ENCODE data around the gene PTOV1. TPM values are rescaled to one million over a fixed set of nuclear protein-coding genes. Genes with fewer than 3 reads are reported as not detected.

Gene PTOV1
- total RNA-seq, 1 experiment from 2014 or later: 114 TPM

DNA sequence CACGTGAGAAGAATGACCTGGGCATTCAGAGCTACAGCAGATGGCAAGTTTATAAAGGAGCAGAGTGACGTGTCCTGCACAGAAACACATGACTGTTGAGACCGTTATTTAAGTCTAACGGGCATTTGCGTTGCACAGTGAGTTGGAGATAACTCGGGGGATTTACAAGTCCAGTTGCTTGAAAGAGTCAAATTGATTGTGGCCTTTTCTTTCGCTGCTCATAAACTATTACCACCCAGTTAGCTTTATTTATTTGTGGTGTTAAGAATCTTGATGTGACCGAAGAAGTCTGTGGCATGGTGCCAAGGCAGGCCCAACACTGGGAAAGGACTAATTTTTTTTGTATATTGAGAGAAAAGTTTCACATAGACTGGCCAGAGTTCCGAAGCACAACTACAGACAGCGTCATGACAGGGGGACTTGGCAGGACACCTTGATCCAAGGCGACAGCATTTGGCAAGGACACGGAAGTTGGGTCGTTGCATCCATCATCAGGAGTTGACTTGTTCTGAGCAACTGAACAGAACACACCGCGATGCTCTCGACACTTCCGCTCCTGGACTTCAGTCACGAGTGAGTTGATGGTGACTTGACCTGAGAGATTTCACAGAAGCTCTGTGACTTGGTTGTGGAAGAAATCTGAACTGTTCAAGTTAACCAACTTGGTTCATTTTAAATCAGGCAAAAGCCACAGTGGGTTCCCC is 11.9 kb upstream of the PTOV1 start:
- ChIA-PET POLR2A (no interaction called here), CTCF (interaction anchor here (0.6 kb wide), 1 partner anchor 717 kb away, joined by 3 read pairs; no protein-coding TSS in a partner anchor)
- DNase-seq (ENCODE audit: low read depth, low spot score) (no peak), ATAC-seq (no peak)
- TF ChIP-seq POLR2AphosphoS5 (IDR thresholded peaks at IDR 0.05; ENCODE audit: low read depth, low read length) (no peak), SIN3A (IDR thresholded peaks at IDR 0.05; ENCODE audit: borderline replicate concordance, insufficient read depth, low read depth, low read length) (no peak), TCF7L2 (IDR thresholded peaks at IDR 0.05; ENCODE audit: low read depth, low read length) (no peak), REST (IDR thresholded peaks at IDR 0.05; ENCODE audit: insufficient read depth in 1 of 2, low read depth in 2 of 2, low read length in 1 of 2) (no peak), CTCF (IDR thresholded peaks at IDR 0.05) (no peak)
- intact Hi-C loops (cut with micrococcal nuclease; ENCODE audit: unreplicated experiment): no loop called here
- Histone ChIP-seq H3K27ac (ENCODE audit: low read length) (no peak overlapping the region), H3K27me3 (ENCODE audit: control insufficient read depth, insufficient read depth, low read length) (no peaks in the 10 kb centered on the region), H3K4me1 (ENCODE audit: control insufficient read depth, insufficient read depth, low read length) (no peaks in the 10 kb centered on the region), H3K9me3 (ENCODE audit: control insufficient read depth, insufficient read depth, low read depth, low read length) (no peaks in the 10 kb centered on the region), H3K36me3 (ENCODE audit: control insufficient read depth, insufficient read depth, low read length) (no peaks in the 10 kb centered on the region; the same call in 1 of the 2 replicates), H3K4me3 (ENCODE audit: low read depth in 2 of 2, low read length in 2 of 2) (no peak overlapping the region)
- in situ Hi-C loops (cut with HindIII; ENCODE audit: low pct_unique_long_range_greater_than_20kb, low sequenced_read_pairs): no loop called here
- TSS peak; percentile 74 for BruUV-seq (replicated peaks)

DNA sequence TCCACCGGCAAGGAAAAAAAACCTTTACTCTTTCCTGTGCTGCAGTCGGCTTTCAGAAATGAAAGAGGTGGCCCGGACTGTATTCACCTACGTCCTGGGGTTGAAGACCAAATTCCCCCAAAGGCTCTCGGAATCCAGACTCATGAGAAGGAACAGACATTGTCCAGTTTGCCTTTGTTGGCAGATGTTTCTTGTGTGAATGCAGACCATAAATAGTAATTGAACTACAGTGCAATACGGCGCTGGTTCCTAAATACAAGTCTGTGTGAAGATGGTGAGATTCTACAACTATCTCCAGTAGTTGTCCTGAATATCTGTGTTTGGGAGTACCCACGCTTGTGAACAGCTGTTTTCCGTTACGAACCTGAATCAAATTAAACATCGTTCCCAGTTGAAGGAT is 11.2 kb upstream of the PTOV1 start:
- intact Hi-C loops (cut with micrococcal nuclease; ENCODE audit: unreplicated experiment): no loop called here
- POLR2A ChIA-PET: interaction anchor here (0.5 kb wide), 1 partner anchor 20 kb away, joined by 5 read pairs; no protein-coding TSS in a partner anchor
- TF ChIP-seq CTCF (IDR thresholded peaks at IDR 0.05) (no peak), POLR2AphosphoS5 (IDR thresholded peaks at IDR 0.05; ENCODE audit: low read depth, low read length) (no peak), TCF7L2 (IDR thresholded peaks at IDR 0.05; ENCODE audit: low read depth, low read length) (no peak), REST (IDR thresholded peaks at IDR 0.05; ENCODE audit: insufficient read depth in 1 of 2, low read depth in 2 of 2, low read length in 1 of 2) (no peak), SIN3A (IDR thresholded peaks at IDR 0.05; ENCODE audit: borderline replicate concordance, insufficient read depth, low read depth, low read length) (no peak)
- CTCF ChIA-PET: no interaction called here
- in situ Hi-C loops (cut with HindIII; ENCODE audit: low pct_unique_long_range_greater_than_20kb, low sequenced_read_pairs): no loop called here
- H3K27me3 ChIP-seq (ENCODE audit: control insufficient read depth, insufficient read depth, low read length): no peaks in the 10 kb centered on the region
- no peaks in the 10 kb centered on the region for H3K4me1 ChIP-seq (ENCODE audit: control insufficient read depth, insufficient read depth, low read length)
- H3K27ac ChIP-seq (ENCODE audit: low read length): no peak overlapping the region
- DNase-seq (ENCODE audit: low read depth, low spot score) (no peak), ATAC-seq (no peak)
- no peaks in the 10 kb centered on the region; the same call in 1 of the 2 replicates for H3K36me3 ChIP-seq (ENCODE audit: control insufficient read depth, insufficient read depth, low read length)
- no TSS peak for BruUV-seq (replicated peaks)
- H3K4me3 ChIP-seq (ENCODE audit: low read depth in 2 of 2, low read length in 2 of 2): no peak overlapping the region
- no peaks in the 10 kb centered on the region for H3K9me3 ChIP-seq (ENCODE audit: control insufficient read depth, insufficient read depth, low read depth, low read length)
